ENCODE measurements around the gene SLC66A1.

The SLC66A1 gene

GRCh38 chr1:19376428-19377372 is 64.6 kb downstream of the SLC66A1 start:
- H3K4me3 ChIP-seq (ENCODE audit: low read depth, low read length), result no peak overlapping the region

DNA sequence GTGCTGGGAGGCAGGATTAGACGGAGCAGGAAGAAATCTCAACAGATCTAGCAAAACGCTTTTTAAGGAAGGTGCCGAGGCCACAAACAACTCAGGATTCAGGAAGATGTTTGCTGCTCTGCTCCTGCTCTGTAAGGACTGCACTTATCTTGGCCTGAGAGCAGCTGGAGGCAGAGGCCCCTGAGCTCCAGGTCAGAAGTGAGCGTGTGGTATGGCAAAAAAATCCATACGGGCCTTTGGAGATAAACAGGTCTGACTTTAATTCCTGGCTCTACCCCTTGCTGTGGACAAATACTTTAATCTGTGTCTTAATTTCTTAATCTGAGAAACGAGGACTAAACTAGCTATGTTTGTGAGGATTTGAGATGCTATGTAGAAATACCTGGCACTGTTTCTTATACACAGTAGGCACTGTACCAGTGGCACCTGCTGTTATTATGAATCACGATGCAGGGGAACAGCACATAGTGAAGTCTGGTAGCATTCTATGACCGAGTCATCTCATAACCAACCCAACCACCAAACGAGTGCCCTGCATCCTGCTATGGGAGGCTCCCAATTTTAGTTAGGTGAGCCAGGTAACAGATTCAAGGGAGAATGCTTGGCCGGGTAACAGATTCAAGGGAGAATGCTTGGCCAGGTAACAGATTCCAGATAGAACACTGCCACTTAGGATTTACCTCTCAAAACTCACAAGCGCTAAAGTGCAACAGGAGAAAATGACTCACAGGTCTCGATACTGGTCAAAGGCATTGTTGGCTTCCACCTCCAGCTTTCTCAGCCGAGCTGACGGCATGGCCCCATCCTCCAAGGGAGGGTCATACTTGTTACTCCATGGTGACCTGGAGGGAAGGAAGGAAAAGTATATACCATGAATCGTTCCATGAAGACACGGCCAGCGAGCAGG is 65.9 kb downstream of the SLC66A1 start:
- H3K4me3 ChIP-seq (ENCODE audit: low read depth, low read length), result no peak overlapping the region

Data from iPS-11a (cell line).